HG03280 (cell line): ENCODE measurements around the gene MROH8.

Experiments
- ATAC-seq: cut with Tn5 transposase; IDR thresholded peaks from one replicate; pipeline ENCODE4 v1.9.1; 2021; ENCODE audit warnings: mild to moderate bottlenecking, moderate library complexity; ENCODE audit not compliant: unreplicated experiment

The MROH8 gene

GRCh38 chr20:37178839-37179682 is at the start of gene MROH8, which contains the start of gene RPN2:
TSS of gene MROH8 (minus strand) at chr20:37179548.
TSS of gene RPN2 (plus strand) at chr20:37179330. CDS start at chr20:37179357, 27 bp downstream.
- ATAC-seq: peak; percentile 90

DNA sequence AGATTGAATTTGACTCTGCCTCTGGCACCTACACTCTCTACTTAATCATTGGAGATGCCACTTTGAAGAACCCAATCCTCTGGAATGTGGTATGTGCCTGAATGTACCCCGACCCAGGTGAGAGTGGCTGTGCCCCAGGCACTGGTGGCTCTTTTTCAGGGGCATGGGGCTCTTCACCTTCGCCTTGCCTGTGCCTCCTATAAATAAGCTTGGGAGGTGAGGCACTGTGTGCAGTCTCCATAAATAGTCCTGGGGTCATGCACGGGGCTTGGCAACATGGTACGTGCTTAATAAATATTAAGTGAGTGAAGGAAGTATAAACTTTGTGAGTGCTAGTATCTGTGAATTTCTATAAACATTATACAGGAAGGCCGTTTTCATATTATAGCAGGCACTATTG is 49.3 kb upstream of the MROH8 start:
- ATAC-seq: no peak

- no peak for ATAC-seq
Measured at GRCh38 chr20:37228082-37228481, 48.7 kb upstream of the MROH8 start.

- ATAC-seq: no peak
Measured at GRCh38 chr20:37226889-37227288, 47.5 kb upstream of the MROH8 start.

DNA sequence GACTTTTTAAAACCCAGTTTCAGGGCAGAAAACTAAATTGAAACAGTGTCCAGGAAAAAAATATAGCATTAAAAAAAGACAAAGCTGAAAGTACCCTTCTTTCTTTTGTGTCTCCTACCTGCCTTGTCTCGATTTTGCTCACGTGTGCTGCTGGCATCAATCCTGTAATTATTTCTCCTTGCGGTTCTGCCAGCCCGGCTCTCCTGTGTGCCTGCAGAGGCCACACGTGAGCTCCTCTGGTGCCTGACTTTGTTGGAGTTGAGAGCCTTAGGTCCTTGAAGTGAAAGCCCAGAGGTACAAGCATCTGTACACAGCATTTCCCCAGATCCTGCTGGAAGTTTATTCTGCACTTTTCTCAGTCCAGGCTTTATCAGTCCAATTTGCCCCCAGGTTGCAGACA is 45.8 kb upstream of the MROH8 start:
- no peak for ATAC-seq

DNA sequence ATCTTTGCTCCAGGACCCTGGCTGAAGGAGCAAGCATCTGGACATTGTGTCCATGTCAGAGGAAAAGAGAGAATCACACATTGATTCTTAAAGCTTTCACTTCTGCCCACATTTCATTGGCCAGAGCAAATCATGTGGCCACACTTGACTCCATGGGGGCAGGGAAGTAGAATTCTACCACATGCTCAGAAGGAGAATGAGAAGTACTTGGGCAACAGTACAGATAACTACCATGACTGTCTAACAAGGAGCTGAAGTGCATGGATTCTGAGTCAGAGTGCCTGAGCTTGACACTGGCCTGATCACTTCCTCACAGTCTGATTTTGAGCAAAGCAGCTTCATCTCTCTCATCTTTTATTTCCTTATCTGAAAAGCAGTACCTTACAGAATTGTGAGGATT is 43.7 kb upstream of the MROH8 start:
- no peak for ATAC-seq

GRCh38 chr20:37222086-37222485 is 42.7 kb upstream of the MROH8 start:
- no peak for ATAC-seq

GRCh38 chr20:37220731-37221130 is 41.4 kb upstream of the MROH8 start:
- ATAC-seq: no peak

GRCh38 chr20:37219751-37220668 is 40.7 kb upstream of the MROH8 start:
- ATAC-seq: no peak

- ATAC-seq: no peak
Measured at GRCh38 chr20:37218976-37219375, 39.6 kb upstream of the MROH8 start.

DNA sequence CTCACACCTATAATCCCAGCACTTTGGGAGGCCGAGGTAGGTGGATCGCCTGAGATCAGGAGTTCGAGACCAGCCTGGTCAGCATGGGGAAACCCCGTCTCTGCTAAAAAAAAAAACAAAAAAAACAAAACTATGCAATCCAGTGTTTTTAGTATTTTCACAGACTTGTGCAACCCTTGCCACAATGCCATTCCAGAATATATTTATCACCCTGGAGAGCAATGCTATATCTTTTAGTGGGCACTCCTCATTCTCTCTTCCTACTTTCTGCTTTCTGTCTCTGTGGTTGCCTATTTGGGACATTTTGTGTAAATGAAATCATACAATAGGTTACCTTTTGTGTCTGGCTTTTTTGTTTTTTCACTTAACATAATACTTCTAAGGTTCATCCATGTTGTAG is 39.1 kb upstream of the MROH8 start:
- ATAC-seq: no peak

- no peak for ATAC-seq
Measured at GRCh38 chr20:37209661-37210314, 30.4 kb upstream of the MROH8 start.

GRCh38 chr20:37209193-37209592 is 29.8 kb upstream of the MROH8 start:
- no peak for ATAC-seq

- no peak for ATAC-seq
Measured at GRCh38 chr20:37207171-37207570, 27.8 kb upstream of the MROH8 start.

GRCh38 chr20:37205794-37206193 is 26.4 kb upstream of the MROH8 start:
- ATAC-seq: no peak

GRCh38 chr20:37205130-37205529 is 25.8 kb upstream of the MROH8 start:
- ATAC-seq: no peak

- no peak for ATAC-seq
Measured at GRCh38 chr20:37204056-37204455, 24.7 kb upstream of the MROH8 start.

- no peak for ATAC-seq
Measured at GRCh38 chr20:37202267-37202943, 23.1 kb upstream of the MROH8 start.

DNA sequence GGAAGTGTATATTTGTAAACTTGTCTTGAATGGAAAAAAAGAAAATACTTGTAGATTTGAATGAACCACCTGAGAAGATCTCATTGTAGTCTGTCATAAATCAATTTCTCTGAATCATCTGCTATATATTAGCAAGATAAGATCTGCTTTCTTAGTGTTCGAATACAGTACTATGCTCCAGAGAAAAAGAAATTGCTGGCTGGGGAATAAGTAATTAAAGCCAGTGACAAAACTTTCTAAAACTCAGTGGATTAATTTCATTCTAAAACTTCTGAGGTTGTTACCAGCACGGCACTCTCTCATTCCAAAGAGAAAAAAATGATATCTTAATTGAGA is 22.4 kb upstream of the MROH8 start:
- no peak for ATAC-seq

- no peak for ATAC-seq
Measured at GRCh38 chr20:37200926-37201826, 21.8 kb upstream of the MROH8 start.
